H1 (cell line): ENCODE results near the gene BICD1. TPM values are rescaled to one million over a fixed set of nuclear protein-coding genes. Genes with fewer than 3 reads are reported as not detected.

Experiments used
- CTCF ChIA-PET: fragments of 300-600 bp; sonication (Branson Sonifier 250); formaldehyde crosslinking; loops from one replicate; lab custom pipeline; 2021; ENCODE audit not compliant: partially characterized antibody; lab: Charles Lee
- POLR2A ChIA-PET: fragments of 300-600 bp; sonication (Branson Sonifier 250); formaldehyde crosslinking; loops from one replicate; lab custom pipeline; 2021; ENCODE audit warnings: inconsistent platforms; ENCODE audit not compliant: partially characterized antibody; lab: Charles Lee
- DNase-seq, 2 experiments: peaks; one replicate each; pipeline versions ENCODE4 v3.0.0 to v3.0.0-alpha.2; 2010 to 2022; ENCODE audit warnings: low spot score in 2 of 2, low read depth in 1 of 2, mixed read lengths in 1 of 2
- FAIRE-seq: peaks from 2 replicates; lab custom pipeline; 2011; peaks lifted over from hg19 to GRCh38; lab: Jason Lieb, UNC
- H2AFZ ChIP-seq: 2 replicates; pipeline ENCODE4 v1.8.1; 2012; ENCODE audit warnings: low read length, inconsistent platforms
- H2AK5ac ChIP-seq: 2 replicates; pipeline ENCODE4 v1.6.1; 2013; ENCODE audit warnings: low read depth, low read length
- H2BK120ac ChIP-seq: replicated peaks from 2 replicates; pipeline ENCODE3; 2013; ENCODE audit warnings: low read depth, low read length, inconsistent platforms
- H2BK12ac ChIP-seq: 2 replicates; pipeline ENCODE4 v1.6.1; 2013; ENCODE audit warnings: low read depth, low read length
- H2BK15ac ChIP-seq: 2 replicates; pipeline ENCODE4 v1.6.1; 2013; ENCODE audit warnings: low read length
- H2BK20ac ChIP-seq: 2 replicates; pipeline ENCODE4 v1.6.1; 2013; ENCODE audit warnings: low read length
- H2BK5ac ChIP-seq: 2 replicates; pipeline ENCODE4 v1.6.1; 2013; ENCODE audit warnings: low read depth, low read length
- H3K14ac ChIP-seq: 2 replicates; pipeline ENCODE4 v1.6.1; 2013; ENCODE audit warnings: inconsistent platforms; ENCODE audit not compliant: insufficient read length
- H3K18ac ChIP-seq: 2 replicates; pipeline ENCODE4 v1.6.1; 2013; ENCODE audit warnings: low read length; ENCODE audit errors: extremely low read depth
- H3K23ac ChIP-seq: 2 replicates; pipeline ENCODE4 v1.6.1; 2013; ENCODE audit warnings: inconsistent platforms; ENCODE audit not compliant: insufficient read length
- H3K23me2 ChIP-seq: 2 replicates; pipeline ENCODE4 v1.6.1; 2013; ENCODE audit warnings: low read depth, low read length
- H3K27ac ChIP-seq: 2 replicates; pipeline ENCODE4 v1.6.1; 2011; ENCODE audit warnings: low read depth, low read length, inconsistent platforms
- H3K27me3 ChIP-seq, 4 experiments: replicated peaks in 1 of 4; 1 replicate in 1 of 4; 2 replicates in 3 of 4; pipeline versions ENCODE4 v1.6.1 to v1.8.1; 2011 to 2013; ENCODE audit warnings: low read length in 3 of 4, mild to moderate bottlenecking in 3 of 4, inconsistent platforms in 2 of 4, mixed read lengths in 2 of 4, moderate library complexity in 1 of 4; ENCODE audit not compliant: control insufficient read depth in 3 of 4, insufficient read depth in 3 of 4; ENCODE audit errors: extremely low read depth in 1 of 4
- H3K36me3 ChIP-seq, 4 experiments: 2 replicates each; pipeline versions ENCODE4 v1.6.1 to v1.8.1; 2011 to 2013; ENCODE audit warnings: mild to moderate bottlenecking in 4 of 4, low read length in 3 of 4, moderate library complexity in 2 of 4, control low read depth in 1 of 4, inconsistent platforms in 1 of 4; ENCODE audit not compliant: insufficient read depth in 4 of 4, control insufficient read depth in 2 of 4
- H3K4ac ChIP-seq: replicated peaks from 2 replicates; pipeline ENCODE3; 2013; ENCODE audit warnings: low read length, low read depth, mixed read lengths, inconsistent platforms; ENCODE audit not compliant: insufficient read length
- H3K4me1 ChIP-seq, 4 experiments: replicated peaks in 1 of 4; 1 replicate in 1 of 4; 2 replicates in 3 of 4; pipeline versions ENCODE4 v1.6.1 to v1.8.1; 2011 to 2013; ENCODE audit warnings: low read length in 3 of 4, inconsistent platforms in 2 of 4, mixed read lengths in 1 of 4; ENCODE audit not compliant: insufficient read depth in 4 of 4, control insufficient read depth in 3 of 4
- H3K4me2 ChIP-seq, 2 experiments: 2 replicates each; pipeline versions ENCODE4 v1.6.1 to v1.8.1; 2011 to 2013; ENCODE audit warnings: low read depth in 2 of 2, low read length in 2 of 2, control low read depth in 1 of 2, inconsistent platforms in 1 of 2, mild to moderate bottlenecking in 1 of 2; ENCODE audit not compliant: insufficient read depth in 1 of 2
- H3K4me3 ChIP-seq, 4 experiments: fragments of 200-600, 300-600 bp in 1 of 4; sonication (generic), shearing (Covaris generic), sonication (Bioruptor Twin) in 1 of 4; 2 replicates each; pipeline versions ENCODE4 v1.5.1 to v1.8.1; 2011 to 2016; ENCODE audit warnings: low read length in 4 of 4, low read depth in 3 of 4, control low read depth in 2 of 4, inconsistent platforms in 2 of 4, mild to moderate bottlenecking in 2 of 4, mixed read lengths in 1 of 4, moderate library complexity in 1 of 4; ENCODE audit not compliant: insufficient read depth in 2 of 4; ENCODE audit errors: extremely low read depth in 1 of 4
- H3K56ac ChIP-seq: replicated peaks from 2 replicates; pipeline ENCODE3; 2013; ENCODE audit warnings: low read depth, mild to moderate bottlenecking, mixed read lengths, low read length, inconsistent platforms; ENCODE audit not compliant: insufficient read length
- H3K79me1 ChIP-seq: 2 replicates; pipeline ENCODE4 v1.6.1; 2013; ENCODE audit warnings: low read depth, low read length, control low read depth
- H3K79me2 ChIP-seq, 2 experiments: 2 replicates each; pipeline versions ENCODE4 v1.6.1 to v1.8.1; 2012 to 2013; ENCODE audit warnings: low read length in 2 of 2, mild to moderate bottlenecking in 2 of 2, inconsistent platforms in 1 of 2; ENCODE audit not compliant: insufficient read depth in 2 of 2, control insufficient read depth in 1 of 2
- H3K9ac ChIP-seq, 4 experiments: replicated peaks in 1 of 4; 1 replicate in 1 of 4; 2 replicates in 3 of 4; pipeline versions ENCODE4 v1.6.1 to v1.8.1; 2011 to 2013; ENCODE audit warnings: low read depth in 3 of 4, low read length in 3 of 4, control low read depth in 2 of 4, mild to moderate bottlenecking in 2 of 4, moderate library complexity in 2 of 4, inconsistent platforms in 1 of 4; ENCODE audit errors: extremely low read depth in 1 of 4
- H3K9me3 ChIP-seq, 2 experiments: 2 replicates each; pipeline versions ENCODE4 v1.6.1 to v1.8.1; 2012 to 2013; ENCODE audit warnings: mild to moderate bottlenecking in 2 of 2, moderate library complexity in 2 of 2, control low read depth in 1 of 2, inconsistent platforms in 1 of 2, low read depth in 1 of 2, low read length in 1 of 2, mixed read lengths in 1 of 2; ENCODE audit not compliant: insufficient read depth in 2 of 2
- H4K20me1 ChIP-seq, 2 experiments: replicated peaks in 1 of 2; 2 replicates each; pipeline versions ENCODE3 to v1.8.1; 2011 to 2013; ENCODE audit warnings: inconsistent platforms in 2 of 2, low read length in 2 of 2, mild to moderate bottlenecking in 1 of 2; ENCODE audit not compliant: insufficient read depth in 2 of 2, control insufficient read depth in 1 of 2
- H4K5ac ChIP-seq: 2 replicates; pipeline ENCODE4 v1.6.1; 2013; ENCODE audit warnings: low read length, low read depth, mixed read lengths, inconsistent platforms; ENCODE audit not compliant: insufficient read length
- H4K8ac ChIP-seq: 2 replicates; pipeline ENCODE4 v1.8.0; 2013; ENCODE audit warnings: mild to moderate bottlenecking, moderate library complexity, low read length, inconsistent platforms; ENCODE audit not compliant: insufficient read depth; ENCODE audit errors: extremely low read depth
- H4K91ac ChIP-seq: replicated peaks from 2 replicates; pipeline ENCODE3; 2013; ENCODE audit warnings: low read length, mixed read lengths, inconsistent platforms; ENCODE audit not compliant: insufficient read length
- HDAC2 ChIP-seq, 2 experiments: fragments of 300-600 bp in 1 of 2; sonication (generic) in 1 of 2; IDR thresholded peaks; 2 replicates each; pipeline ENCODE4 v1.6.1; 2011 to 2012; ENCODE audit warnings: low read depth in 2 of 2, low read length in 2 of 2, mild to moderate bottlenecking in 2 of 2, moderate library complexity in 2 of 2, borderline replicate concordance in 1 of 2, inconsistent platforms in 1 of 2
- KDM4A ChIP-seq: IDR thresholded peaks from one replicate; pipeline ENCODE4 v1.7.1; 2012; ENCODE audit warnings: low read depth, mild to moderate bottlenecking, moderate library complexity, low read length, inconsistent platforms; ENCODE audit not compliant: severe bottlenecking
- SP4 ChIP-seq: IDR thresholded peaks from 2 replicates; pipeline ENCODE4 v1.6.1; 2012; ENCODE audit warnings: low read length, inconsistent platforms
- WGBS, 2 experiments: shearing (Covaris generic) in 1 of 2; methylation state at CpG; one replicate each; pipeline versions ENCODE4 v1.1.6 to v1.1.7; 2013 to 2015; ENCODE audit warnings: low lambda C conversion rate in 2 of 2, mixed read lengths in 2 of 2, inconsistent platforms in 1 of 2, low coverage in 1 of 2, missing lambda C conversion rate in 1 of 2; ENCODE audit not compliant: insufficient replicate concordance in 2 of 2, insufficient coverage in 1 of 2, insufficient read length in 1 of 2; ENCODE audit errors: extremely low coverage in 1 of 2, missing lambda C conversion rate in 1 of 2; 5-methylcytosine and 5-hydroxymethylcytosine counted together
- polyA plus RNA-seq, 7 experiments: library from polyadenylated mRNA; depleted of rRNA in 3 of 7; stranded (reverse) in 5 of 7; unstranded in 2 of 7; fragments of >200 nt in 5 of 7; fragments of 200-250 nt in 2 of 7; gene quantifications; 1 replicate in 5 of 7; 2 replicates in 1 of 7; 4 replicates in 1 of 7; pipeline versions ENCODE4 v1.2.1 to v1.2.3, GENCODE V29; 2011 to 2013; ENCODE audit warnings: missing spikeins in 2 of 7, mixed read lengths in 2 of 7
- total RNA-seq: library from RNA; stranded (reverse); fragmentation: NEBNext Ultra II Directional; extraction: Animal tissue kit (Norgen Biotek cat#: 25700); gene quantifications from 2 replicates; pipeline ENCODE4 v1.2.1, GENCODE V29; 2021
- TF ChIP-seq, protein P1 (sequence below): IDR thresholded peaks from 2 replicates; pipeline ENCODE4 v1.6.1; 2012; ENCODE audit warnings: inconsistent platforms

Gene BICD1
- total and polyA plus RNA-seq, 2 of the 8 experiments (the other 6 are each of a cell fraction or from before 2014, with no cell fraction given): 34.1 to 58.4 TPM

DNA sequence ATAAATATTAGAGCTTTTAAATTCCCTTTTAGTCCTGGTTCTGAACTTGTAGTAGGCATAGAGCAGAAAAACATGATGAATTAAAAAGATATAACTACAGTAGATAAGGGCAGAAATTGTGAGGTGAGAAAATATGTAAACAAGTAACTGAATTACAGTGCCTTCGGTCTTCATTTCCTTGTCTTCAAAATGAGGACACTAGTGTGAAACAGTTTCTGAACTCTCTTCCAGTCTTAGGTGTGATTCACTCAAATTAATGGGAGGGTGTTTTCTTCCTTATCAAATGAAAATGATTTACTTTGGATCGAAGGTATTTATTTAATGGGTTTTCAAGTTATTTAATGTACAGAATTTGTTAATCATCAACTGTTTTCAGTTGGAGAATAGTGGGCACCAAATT lies 294.2 kb downstream of the BICD1 start:
- WGBS, 2 experiments: 22% methylated on average over 2 of the region's 2 CpGs; no CpG with 5 or more reads in 1 of the 2 experiments
- H3K23ac ChIP-seq: no peak overlapping the region
- H2BK15ac ChIP-seq: no peak overlapping the region
- no peak overlapping the region for H4K8ac ChIP-seq
- H3K18ac ChIP-seq: peak overlapping the region; percentile 43; the same call in 1 of the 2 replicates
- FAIRE-seq (no peak), DNase-seq (no peak)
- H3K36me3 ChIP-seq: peaks cover 0 to 12% (median 0%) of the 10 kb centered on the region in 4 experiments; a peak in 1 of 8 replicates
- peak overlapping the region; percentile 54; the same call in 1 of the 2 replicates for H2BK5ac ChIP-seq
- no peak for TF ChIP-seq SP4
- no peak for TF ChIP-seq HDAC2 (IDR thresholded peaks at IDR 0.05; ENCODE audit: borderline replicate concordance in 1 of 2, low read depth in 2 of 2, low read length in 2 of 2)
- TF ChIP-seq, protein P1, sequence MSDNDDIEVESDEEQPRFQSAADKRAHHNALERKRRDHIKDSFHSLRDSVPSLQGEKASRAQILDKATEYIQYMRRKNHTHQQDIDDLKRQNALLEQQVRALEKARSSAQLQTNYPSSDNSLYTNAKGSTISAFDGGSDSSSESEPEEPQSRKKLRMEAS: no peak
- TF ChIP-seq KDM4A: no peak
- peak overlapping the region; percentile 11 for H2BK120ac ChIP-seq
- no peak overlapping the region for H3K56ac ChIP-seq
- H3K4me1 ChIP-seq: peaks cover 2 to 17% (median 7%) of the 10 kb centered on the region in 4 experiments; a peak in 5 of 7 replicates
- no peak overlapping the region for H2AFZ ChIP-seq
- no peak overlapping the region for H2BK20ac ChIP-seq
- H2BK12ac ChIP-seq: no peak overlapping the region
- no peak overlapping the region for H2AK5ac ChIP-seq
- no peaks in the 10 kb centered on the region for H3K27me3 ChIP-seq
- H4K20me1 ChIP-seq: peaks cover 0 to 2% of the 10 kb centered on the region in 2 experiments
- H3K23me2 ChIP-seq: peaks cover 3% of the 10 kb centered on the region
- peak overlapping the region; percentile 76 to 88 (median 80) for H3K4me3 ChIP-seq
- peak overlapping the region; percentile 88 for H4K5ac ChIP-seq
- no peaks in the 10 kb centered on the region for H3K9me3 ChIP-seq
- no peak overlapping the region for H4K91ac ChIP-seq
- H3K4ac ChIP-seq: no peak overlapping the region
- ChIA-PET CTCF (interaction anchor here (0.6 to 1.8 kb wide), 8 partner anchors 8 to 271 kb away, joined by 3 to 6 read pairs (median 4); no protein-coding TSS in a partner anchor), POLR2A (interaction anchor here (1.0 to 2.1 kb wide), 15 partner anchors 10 to 278 kb away, joined by 3 to 8 read pairs (median 4); partner anchors contain the start of gene DNM1L)
- peak overlapping the region; percentile 82 to 95 for H3K4me2 ChIP-seq
- peaks cover 29 to 56% of the 10 kb centered on the region in 2 experiments for H3K79me2 ChIP-seq
- H3K14ac ChIP-seq: no peak overlapping the region
- peak overlapping the region in 2 of 4 experiments; percentile 15 to 73; a peak in 3 of 7 replicates for H3K9ac ChIP-seq
- H3K27ac ChIP-seq: 0 out of 2 replicates have a peak overlapping the region, but pooled peaks have one; percentile 91
- H3K79me1 ChIP-seq: peaks cover 7% of the 10 kb centered on the region
